Activated CD8-positive, alpha-beta T cell treated with anti-CD3 and anti-CD28 coated beads, Interleukin-2, amount 10 ng/mL, durations not matched to agents 7 days and 5 days (primary cell): ENCODE results near the gene QPCT. TPM values are rescaled to one million over a fixed set of nuclear protein-coding genes. Genes with fewer than 3 reads are reported as not detected.

Experiments
- ATAC-seq: fragments of 150-1000 bp; cut with Tn5 transposase; one replicate; pipeline ENCODE4 v1.10.0; 2021; ENCODE audit warnings: moderate library complexity
- CTCF ChIA-PET: fragments of 350-600 bp; sonication (Branson Sonifier 250); formaldehyde crosslinking; loops from one replicate; lab custom pipeline; 2021; ENCODE audit warnings: antibody characterized with exemption; lab: Charles Lee
- POLR2A ChIA-PET: fragments of 350-600 bp; sonication (Branson Sonifier 250); formaldehyde crosslinking; loops from one replicate; lab custom pipeline; 2021; ENCODE audit warnings: antibody characterized with exemption; lab: Charles Lee
- DNase-seq: peaks from one replicate; pipeline ENCODE4 v3.0.0-alpha.2; 2020
- H3K27ac Mint-ChIP-seq: one replicate; pipeline ENCODE4 v1.8.0; 2021; ENCODE audit warnings: mild to moderate bottlenecking, mixed read lengths
- H3K27me3 Mint-ChIP-seq: one replicate; pipeline ENCODE4 v1.8.0; 2021; ENCODE audit warnings: low read depth, mixed read lengths
- H3K36me3 Mint-ChIP-seq: one replicate; pipeline ENCODE4 v1.8.0; 2021; ENCODE audit warnings: low read depth, mixed read lengths
- H3K4me1 Mint-ChIP-seq: one replicate; pipeline ENCODE4 v1.8.0; 2021; ENCODE audit warnings: low read depth, mixed read lengths
- H3K4me3 Mint-ChIP-seq: one replicate; pipeline ENCODE4 v1.8.0; 2021; ENCODE audit warnings: mild to moderate bottlenecking, mixed read lengths
- H3K9me3 Mint-ChIP-seq: one replicate; pipeline ENCODE4 v1.8.0; 2022; ENCODE audit warnings: mixed read lengths; ENCODE audit not compliant: insufficient read depth
- total RNA-seq, 2 experiments: library from RNA; stranded (reverse); gene quantifications; one replicate each; pipeline ENCODE4 v1.2.3, GENCODE V29; 2021

The QPCT gene
- total RNA-seq, 2 experiments from 2014 or later, result not detected

- DNase-seq (no peak), ATAC-seq (no peak)
- no peaks in the 10 kb centered on the region for H3K36me3 Mint-ChIP-seq
- no peaks in the 10 kb centered on the region for H3K9me3 Mint-ChIP-seq
- no peak overlapping the region for H3K27ac Mint-ChIP-seq
- ChIA-PET CTCF (no interaction called here), POLR2A (no interaction called here)
- H3K27me3 Mint-ChIP-seq, result peaks cover 65% of the 10 kb centered on the region
- H3K4me3 Mint-ChIP-seq, result peak overlapping the region; percentile 66
- H3K4me1 Mint-ChIP-seq, result peaks cover 12% of the 10 kb centered on the region
Measured at GRCh38 chr2:37343537-37344434, 644 bp upstream of the QPCT start.

- Mint-ChIP-seq H3K4me3 (no peak overlapping the region), H3K36me3 (no peaks in the 10 kb centered on the region), H3K27me3 (peaks cover 60% of the 10 kb centered on the region), H3K9me3 (no peaks in the 10 kb centered on the region), H3K27ac (no peak overlapping the region), H3K4me1 (peaks cover 12% of the 10 kb centered on the region)
- ChIA-PET CTCF (interaction anchor here (1.5 kb wide), 1 partner anchor 530 kb away, joined by 4 read pairs; no protein-coding TSS in a partner anchor), POLR2A (no interaction called here)
- DNase-seq (no peak), ATAC-seq (no peak)
Measured at GRCh38 chr2:37348155-37348554, 3.7 kb downstream of the QPCT start.

GRCh38 chr2:37349231-37349860 lies 4.9 kb downstream of the QPCT start:
- no peak overlapping the region for H3K4me3 Mint-ChIP-seq
- no peaks in the 10 kb centered on the region for H3K9me3 Mint-ChIP-seq
- ATAC-seq (no peak), DNase-seq (no peak)
- POLR2A ChIA-PET, result no interaction called here
- peaks cover 58% of the 10 kb centered on the region for H3K27me3 Mint-ChIP-seq
- H3K4me1 Mint-ChIP-seq, result peaks cover 4% of the 10 kb centered on the region
- H3K36me3 Mint-ChIP-seq, result no peaks in the 10 kb centered on the region
- no peak overlapping the region for H3K27ac Mint-ChIP-seq
- CTCF ChIA-PET, result no interaction called here

- Mint-ChIP-seq H3K27me3 (peaks cover 59% of the 10 kb centered on the region), H3K9me3 (no peaks in the 10 kb centered on the region), H3K27ac (no peak overlapping the region), H3K4me3 (no peak overlapping the region), H3K36me3 (no peaks in the 10 kb centered on the region), H3K4me1 (peaks cover 3% of the 10 kb centered on the region)
- ATAC-seq (no peak), DNase-seq (no peak)
- CTCF ChIA-PET, result no interaction called here
- POLR2A ChIA-PET, result no interaction called here
Measured at GRCh38 chr2:37350034-37350433, 5.6 kb downstream of the QPCT start.

- H3K27me3 Mint-ChIP-seq, result peaks cover 53% of the 10 kb centered on the region
- H3K9me3 Mint-ChIP-seq, result no peaks in the 10 kb centered on the region
- no peaks in the 10 kb centered on the region for H3K36me3 Mint-ChIP-seq
- ATAC-seq (no peak), DNase-seq (no peak)
- H3K27ac Mint-ChIP-seq, result no peak overlapping the region
- CTCF ChIA-PET, result interaction anchor here (1.1 kb wide), 1 partner anchor 55 kb away, joined by 3 read pairs; no protein-coding TSS in a partner anchor
- H3K4me3 Mint-ChIP-seq, result no peak overlapping the region
- no peaks in the 10 kb centered on the region for H3K4me1 Mint-ChIP-seq
- POLR2A ChIA-PET, result no interaction called here
Measured at GRCh38 chr2:37354531-37354930, 10.1 kb downstream of the QPCT start.

GRCh38 chr2:37355735-37356134 lies 11.3 kb downstream of the QPCT start:
- POLR2A ChIA-PET, result no interaction called here
- no peaks in the 10 kb centered on the region for H3K9me3 Mint-ChIP-seq
- ATAC-seq (no peak), DNase-seq (no peak)
- no peak overlapping the region for H3K27ac Mint-ChIP-seq
- H3K27me3 Mint-ChIP-seq, result peaks cover 56% of the 10 kb centered on the region
- CTCF ChIA-PET, result no interaction called here
- no peaks in the 10 kb centered on the region for H3K36me3 Mint-ChIP-seq
- H3K4me1 Mint-ChIP-seq, result no peaks in the 10 kb centered on the region
- H3K4me3 Mint-ChIP-seq, result no peak overlapping the region

GRCh38 chr2:37356299-37356698 lies 11.9 kb downstream of the QPCT start:
- no peak for DNase-seq
- Mint-ChIP-seq H3K27me3 (peaks cover 60% of the 10 kb centered on the region), H3K36me3 (no peaks in the 10 kb centered on the region), H3K4me1 (no peaks in the 10 kb centered on the region), H3K27ac (no peak overlapping the region), H3K9me3 (no peaks in the 10 kb centered on the region), H3K4me3 (no peak overlapping the region)
- ATAC-seq, result no peak
- CTCF ChIA-PET, result no interaction called here
- POLR2A ChIA-PET, result no interaction called here

GRCh38 chr2:37357069-37357468 lies 12.6 kb downstream of the QPCT start:
- H3K27ac Mint-ChIP-seq, result no peak overlapping the region
- H3K4me3 Mint-ChIP-seq, result no peak overlapping the region
- no peaks in the 10 kb centered on the region for H3K36me3 Mint-ChIP-seq
- POLR2A ChIA-PET, result no interaction called here
- DNase-seq (no peak), ATAC-seq (no peak)
- no peaks in the 10 kb centered on the region for H3K9me3 Mint-ChIP-seq
- no peaks in the 10 kb centered on the region for H3K4me1 Mint-ChIP-seq
- CTCF ChIA-PET, result interaction anchor here (0.6 kb wide), 1 partner anchor 159 kb away, joined by 3 read pairs; no protein-coding TSS in a partner anchor
- H3K27me3 Mint-ChIP-seq, result peaks cover 67% of the 10 kb centered on the region

GRCh38 chr2:37357530-37357929 lies 13.1 kb downstream of the QPCT start:
- H3K9me3 Mint-ChIP-seq, result no peaks in the 10 kb centered on the region
- H3K4me1 Mint-ChIP-seq, result no peaks in the 10 kb centered on the region
- ChIA-PET POLR2A (no interaction called here), CTCF (interaction anchor here (0.6 kb wide), 1 partner anchor 159 kb away, joined by 3 read pairs; no protein-coding TSS in a partner anchor)
- H3K27me3 Mint-ChIP-seq, result peaks cover 67% of the 10 kb centered on the region
- no peak for ATAC-seq
- H3K36me3 Mint-ChIP-seq, result no peaks in the 10 kb centered on the region
- no peak for DNase-seq
- H3K27ac Mint-ChIP-seq, result no peak overlapping the region
- H3K4me3 Mint-ChIP-seq, result no peak overlapping the region

GRCh38 chr2:37358466-37358865 lies 14.0 kb downstream of the QPCT start:
- ChIA-PET POLR2A (no interaction called here), CTCF (interaction anchor here (0.6 to 1.1 kb wide), 3 partner anchors 18 to 948 kb away, joined by 3 to 5 read pairs (median 3); no protein-coding TSS in a partner anchor)
- Mint-ChIP-seq H3K9me3 (no peaks in the 10 kb centered on the region), H3K4me1 (no peaks in the 10 kb centered on the region), H3K4me3 (no peak overlapping the region), H3K27ac (no peak overlapping the region), H3K27me3 (peaks cover 65% of the 10 kb centered on the region), H3K36me3 (no peaks in the 10 kb centered on the region)
- DNase-seq (no peak), ATAC-seq (no peak)

GRCh38 chr2:37361216-37361815 lies 16.9 kb downstream of the QPCT start:
- no peaks in the 10 kb centered on the region for H3K36me3 Mint-ChIP-seq

More at GRCh38 chr2:37361216-37361815, 16.9 kb downstream of the QPCT start:
- H3K4me1 Mint-ChIP-seq, result no peaks in the 10 kb centered on the region
- ChIA-PET CTCF (interaction anchor here (1.2 kb wide), 1 partner anchor 20 kb away, joined by 3 read pairs; no protein-coding TSS in a partner anchor), POLR2A (no interaction called here)
- no peak overlapping the region for H3K4me3 Mint-ChIP-seq
- DNase-seq (no peak), ATAC-seq (no peak)
- H3K9me3 Mint-ChIP-seq, result no peaks in the 10 kb centered on the region
- H3K27ac Mint-ChIP-seq, result no peak overlapping the region
- H3K27me3 Mint-ChIP-seq, result peaks cover 51% of the 10 kb centered on the region
